Sigmoid colon (tissue), 3 donors: ENCODE results near the gene DSCAM.

Experiments
- CTCF ChIP-seq, 4 experiments: fragments of 450-650 bp in 3 of 4; fragments of 200-600 bp in 1 of 4; IDR thresholded peaks; one replicate each; pipeline ENCODE4 v1.5.1; 2016 to 2019; ENCODE audit warnings: antibody characterized with exemption in 4 of 4, mild to moderate bottlenecking in 3 of 4, moderate library complexity in 2 of 4
- POLR2A ChIP-seq, 2 donors: fragments of 450-650 bp; IDR thresholded peaks; one replicate each; pipeline ENCODE4 v1.6.1; 2016; ENCODE audit warnings: antibody characterized with exemption in 2 of 2, mild to moderate bottlenecking in 2 of 2, moderate library complexity in 2 of 2

DNA sequence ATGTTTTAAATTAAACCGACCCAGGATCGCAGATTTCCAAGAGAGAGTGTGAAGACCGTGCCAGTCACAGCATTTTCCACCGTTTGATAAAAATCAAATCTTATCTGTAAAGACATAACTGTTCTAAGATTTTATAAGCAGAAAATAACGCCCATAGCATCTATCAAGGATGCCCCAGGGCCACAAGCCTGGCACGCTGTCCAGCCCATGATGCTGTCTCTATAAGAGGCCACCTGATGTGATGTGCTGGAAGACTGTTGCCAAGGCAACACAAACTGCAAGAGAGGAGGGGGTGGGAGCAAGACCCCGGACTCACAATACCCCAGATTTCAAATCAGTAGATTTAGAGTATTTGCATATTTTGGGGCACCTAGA is 116.5 kb downstream of the DSCAM start:
- no peak for TF ChIP-seq CTCF (IDR thresholded peaks at IDR 0.05)
- TF ChIP-seq POLR2A (IDR thresholded peaks at IDR 0.05) = no peak
